HG02610 (cell line): ENCODE results near the gene CLSTN3.
"Not testable (repeated sequence)": the region's sequence is repeated elsewhere in the genome, so short reads cannot be mapped to it uniquely, and the experiment has no call there.

ENCODE experiments used
- ATAC-seq: cut with Tn5 transposase; IDR thresholded peaks from one replicate; pipeline ENCODE4 v1.9.1; 2021; ENCODE audit warnings: mild to moderate bottlenecking, moderate library complexity; ENCODE audit not compliant: unreplicated experiment

CLSTN3 gene

DNA sequence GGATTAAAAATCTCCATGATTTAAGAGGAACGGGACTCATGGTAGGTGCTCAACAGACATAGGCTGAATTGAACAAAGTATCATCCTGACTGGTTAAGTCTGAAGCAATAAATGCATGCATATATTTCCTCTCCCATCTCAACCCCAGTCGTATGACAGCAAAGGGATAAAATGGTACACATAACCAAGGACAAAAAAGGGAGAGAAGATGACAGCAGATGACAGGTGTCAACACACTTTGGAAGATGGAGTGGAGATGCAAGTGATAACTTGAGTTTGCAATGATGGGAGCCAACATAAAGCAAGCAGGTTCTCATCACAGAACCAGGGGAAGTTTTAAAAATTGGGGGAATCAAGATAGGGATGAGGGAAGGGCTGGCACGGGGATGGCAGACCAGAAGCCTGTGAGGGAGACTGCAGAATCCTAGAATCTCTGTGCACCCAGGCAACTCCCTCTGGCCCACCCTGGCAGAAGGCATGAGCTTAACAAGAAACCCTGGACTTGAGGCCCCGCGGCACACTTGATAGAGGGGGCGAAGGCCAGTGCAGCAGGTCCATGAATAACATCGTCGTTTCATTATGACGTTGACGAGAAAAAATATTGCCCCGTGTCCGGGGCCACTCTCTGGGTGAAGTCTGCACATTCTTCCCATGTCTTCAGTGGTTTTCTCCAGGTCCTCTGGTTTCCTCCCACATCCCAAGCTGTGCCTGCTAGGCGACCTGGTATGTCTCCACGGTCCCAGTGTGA lies 26.2 kb upstream of the CLSTN3 start:
- no peak for ATAC-seq

- no peak for ATAC-seq
Observed at GRCh38 chr12:7106082-7106481, 24.1 kb upstream of the CLSTN3 start.

GRCh38 chr12:7107181-7107580 lies 23.0 kb upstream of the CLSTN3 start:
- not testable (repeated sequence) for ATAC-seq

DNA sequence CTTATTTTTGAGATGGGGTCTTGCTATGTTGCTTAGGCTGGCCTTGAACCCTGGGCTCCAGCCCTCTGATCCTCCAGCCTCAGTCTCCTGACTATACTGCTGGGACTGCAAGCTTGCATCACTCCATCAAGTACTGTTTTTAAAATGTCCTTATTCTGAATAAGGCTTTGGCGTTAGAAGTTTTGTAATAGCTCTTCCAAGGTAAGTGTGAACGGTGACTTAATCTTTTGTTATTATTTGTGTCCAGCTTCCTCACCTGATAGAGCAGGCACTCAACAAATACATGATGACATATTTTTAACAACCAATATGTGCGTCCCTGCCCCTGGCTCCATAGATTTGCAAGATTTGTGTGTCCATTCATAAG lies 22.6 kb upstream of the CLSTN3 start:
- ATAC-seq: no peak

- ATAC-seq: peak; percentile 86
Observed at GRCh38 chr12:7108003-7108795, 22.0 kb upstream of the CLSTN3 start.

GRCh38 chr12:7108796-7109571 lies 21.2 kb upstream of the CLSTN3 start, which contains the start of gene C1RL:
TSS of gene C1RL (minus strand) at chr12:7109214. CDS start at chr12:7109180, 34 bp downstream.
- ATAC-seq: no peak

DNA sequence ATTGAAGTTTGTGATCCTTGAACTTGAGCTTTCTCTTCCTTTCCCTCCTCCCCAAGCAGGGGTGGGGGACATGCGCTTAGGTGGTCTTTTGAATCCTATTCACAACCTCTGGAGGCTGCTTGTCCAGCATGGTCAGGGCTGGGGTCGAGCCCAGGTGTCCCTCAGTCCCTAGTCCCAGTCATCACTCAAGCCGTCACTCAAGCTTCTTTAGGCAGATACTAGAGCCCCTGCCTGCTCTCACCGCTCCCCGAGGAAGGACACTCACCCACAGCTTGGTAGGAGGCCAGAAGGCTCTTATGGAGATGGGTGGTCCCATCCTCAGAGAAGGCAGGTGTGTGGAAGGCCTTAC lies 20.6 kb upstream of the CLSTN3 start:
- no peak for ATAC-seq

- no peak for ATAC-seq
Observed at GRCh38 chr12:7110661-7111060, 19.5 kb upstream of the CLSTN3 start.

DNA sequence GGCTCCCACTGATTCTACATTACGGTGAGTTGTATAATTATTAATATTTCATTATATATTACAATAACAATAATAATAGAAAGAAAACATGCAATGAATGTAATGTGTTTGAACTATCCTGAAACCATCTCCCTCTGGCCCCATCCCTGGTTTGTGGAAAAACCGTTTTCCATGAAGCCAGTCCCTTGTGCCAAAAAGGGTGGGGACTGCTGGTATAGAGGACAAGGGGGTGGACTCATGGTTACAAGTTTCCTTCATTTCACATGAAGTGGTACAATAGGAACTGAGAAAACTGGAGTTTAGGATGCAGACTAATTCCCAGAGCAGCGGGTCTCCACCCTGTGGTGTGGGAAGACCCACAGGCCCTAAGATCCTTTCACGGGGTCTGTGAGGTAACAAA lies 18.1 kb upstream of the CLSTN3 start:
- no peak for ATAC-seq

DNA sequence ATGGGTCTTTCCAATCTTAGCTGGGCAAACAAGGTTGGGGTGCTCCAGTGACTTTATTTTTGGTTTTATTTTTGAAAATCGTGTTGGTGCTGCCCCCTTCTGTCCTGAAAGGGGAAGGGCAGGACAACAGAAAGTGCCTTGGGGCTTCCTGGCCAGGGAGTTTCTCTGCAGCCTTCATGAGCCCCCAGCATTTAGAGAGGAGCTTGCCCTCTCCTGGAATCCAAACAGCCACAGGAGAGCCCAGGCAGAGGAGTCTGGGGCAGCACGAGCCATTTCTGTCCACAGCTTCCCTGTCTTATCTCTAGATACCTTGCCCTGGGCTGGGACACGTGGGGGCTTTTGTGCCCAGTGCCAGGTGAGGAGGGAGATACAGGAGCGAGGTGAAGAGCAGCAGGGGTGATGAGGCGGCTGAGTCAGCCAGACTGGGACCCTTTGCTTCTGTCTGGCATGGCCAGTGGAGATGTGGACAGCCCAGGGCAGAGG lies 16.7 kb upstream of the CLSTN3 start:
- ATAC-seq: no peak

- ATAC-seq: no peak
Observed at GRCh38 chr12:7114008-7114407, 16.2 kb upstream of the CLSTN3 start.

DNA sequence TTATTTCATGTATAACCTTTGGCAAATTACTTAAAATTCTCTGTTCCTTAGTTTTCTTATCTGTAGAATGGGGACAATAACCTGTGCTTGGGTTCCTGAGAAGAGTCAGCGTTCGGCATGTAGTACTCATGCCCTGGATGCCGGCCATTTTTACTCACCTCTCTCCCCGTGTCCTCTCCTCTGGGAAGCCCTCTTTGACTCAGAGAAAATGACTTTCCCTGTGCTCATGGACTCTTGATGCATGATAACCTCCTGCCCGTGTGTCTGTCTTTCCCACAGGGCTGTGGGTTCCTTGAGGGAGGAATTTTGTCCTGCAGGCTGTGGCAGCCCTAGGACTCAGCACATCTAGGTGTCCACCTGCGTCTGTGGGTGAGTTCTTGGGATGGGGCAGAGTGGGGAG lies 15.3 kb upstream of the CLSTN3 start:
- ATAC-seq: no peak

DNA sequence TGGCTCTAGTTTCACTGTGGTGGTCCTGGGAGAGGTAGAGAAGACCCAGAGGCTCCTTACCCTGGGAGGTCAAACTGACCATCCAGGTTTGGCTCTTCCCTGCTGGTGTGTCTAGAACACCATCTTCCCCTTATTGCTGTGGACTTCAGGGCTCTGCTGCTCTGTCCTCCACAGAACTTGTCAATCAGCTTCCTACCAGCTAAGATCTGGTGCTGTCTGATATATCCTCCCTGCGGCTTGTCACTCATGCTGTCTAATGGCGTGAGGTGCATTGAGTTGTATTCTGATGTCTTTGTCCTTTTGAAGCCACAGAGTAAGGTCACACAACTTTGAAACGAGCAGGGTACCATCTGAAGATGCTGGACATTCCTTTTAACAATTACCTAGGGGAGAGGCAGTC lies 14.0 kb upstream of the CLSTN3 start:
- no peak for ATAC-seq

GRCh38 chr12:7116916-7117315 lies 13.3 kb upstream of the CLSTN3 start:
- ATAC-seq: no peak

DNA sequence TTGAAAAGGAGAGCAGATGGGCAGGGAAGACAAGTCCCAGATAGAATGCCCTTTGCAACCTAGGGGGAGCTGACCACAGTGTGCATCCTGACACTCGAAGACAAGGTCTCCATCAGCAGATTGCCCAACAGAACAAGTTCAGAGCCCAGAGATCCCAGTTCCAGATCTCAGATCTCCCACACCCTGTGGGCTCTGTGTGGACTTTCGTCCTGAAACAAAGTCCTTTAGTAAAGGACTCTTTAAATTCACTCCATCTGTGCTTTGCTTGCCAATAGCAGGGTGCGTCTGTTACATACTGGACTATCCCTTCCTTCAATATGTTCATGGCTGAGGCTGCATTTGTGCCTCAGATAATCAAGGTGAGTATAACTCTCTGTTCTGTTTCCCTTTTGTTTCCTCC lies 12.5 kb upstream of the CLSTN3 start:
- no peak for ATAC-seq

DNA sequence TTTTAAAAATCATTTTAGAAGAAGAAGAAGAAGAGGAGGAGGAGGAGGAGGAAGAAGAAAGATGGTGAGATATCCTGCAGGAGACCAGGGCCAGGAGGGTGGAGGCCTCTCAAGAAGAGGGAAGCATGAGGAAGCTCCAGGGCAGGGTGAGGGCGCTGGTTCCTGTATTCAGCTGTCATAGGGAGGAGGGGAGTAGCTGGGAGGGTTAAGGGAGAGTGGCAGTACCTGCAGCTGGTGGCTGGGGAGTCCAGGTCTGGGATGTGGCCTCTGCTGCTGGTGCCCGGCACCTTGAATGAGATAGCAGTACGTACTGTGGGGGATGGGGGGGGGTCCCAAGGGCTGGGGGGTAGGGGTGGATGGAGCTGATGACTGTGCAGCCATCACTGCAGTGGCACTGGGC lies 11.3 kb upstream of the CLSTN3 start:
- no peak for ATAC-seq

- ATAC-seq: no peak
Observed at GRCh38 chr12:7120166-7120565, 10.0 kb upstream of the CLSTN3 start.

GRCh38 chr12:7121324-7121723 lies 8.8 kb upstream of the CLSTN3 start:
- no peak for ATAC-seq

- no peak for ATAC-seq
Observed at GRCh38 chr12:7122811-7123769, 7.1 kb upstream of the CLSTN3 start.

DNA sequence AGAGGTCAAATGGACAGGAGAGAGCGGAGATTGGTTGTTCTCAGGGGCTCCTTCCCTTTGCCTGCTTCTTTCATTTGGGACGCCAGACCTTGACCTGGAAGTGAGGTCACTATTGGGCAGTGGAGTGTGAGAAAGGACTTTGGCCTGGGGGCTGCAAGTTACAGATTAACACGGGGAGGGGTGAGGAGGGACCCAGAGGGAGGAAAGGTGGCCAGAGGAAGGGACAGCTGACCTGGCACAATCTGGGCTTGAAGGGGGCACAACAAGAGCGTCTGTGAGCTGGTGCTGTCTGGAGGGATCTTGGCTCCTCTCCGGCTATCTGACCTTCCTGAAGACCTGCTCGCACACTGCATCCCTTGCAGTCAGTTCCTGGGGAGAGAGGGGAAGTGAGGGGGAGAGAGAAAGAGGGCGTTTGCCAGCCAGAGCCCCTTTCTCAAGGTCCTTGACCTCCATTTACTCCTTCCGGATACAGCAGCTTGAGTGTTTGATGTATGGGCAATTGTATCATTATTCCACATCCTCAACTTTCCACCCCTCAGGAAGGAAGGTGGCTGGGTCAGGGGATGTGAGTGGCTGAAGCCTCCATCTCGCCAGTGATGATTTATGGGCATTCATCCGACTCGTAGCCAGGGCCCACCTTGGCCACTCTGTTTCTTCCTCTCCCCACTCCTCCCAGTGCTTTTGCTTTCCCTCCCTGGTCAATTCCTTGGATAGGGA lies 6.2 kb upstream of the CLSTN3 start:
- ATAC-seq: no peak
